HEK293 (cell line): Measurements from ENCODE around the gene LIN54.

Experiments
- CTCF ChIA-PET: fragments of 350-600 bp; formaldehyde crosslinking; extraction: SDS; loops from one replicate; lab custom pipeline; 2021; ENCODE audit warnings: antibody characterized with exemption; lab: Yijun Ruan, JAX
- POLR2A ChIA-PET: fragments of 300-600 bp; formaldehyde crosslinking; extraction: SDS; loops from one replicate; lab custom pipeline; 2020; ENCODE audit warnings: antibody characterized with exemption, inconsistent platforms; lab: Yijun Ruan, JAX
- H3K27ac ChIP-seq: fragments of 200-500 bp; sonication (Bioruptor generic); 2 replicates; pipeline ENCODE4 v1.5.1; 2014; ENCODE audit warnings: low read depth, low read length, control low read depth, inconsistent platforms; ENCODE audit errors: extremely low read depth
- H3K36me3 ChIP-seq, 2 experiments: fragments of 200-500 bp in 1 of 2; sonication (Bioruptor generic) in 1 of 2; 1 replicate in 1 of 2; 2 replicates in 1 of 2; pipeline ENCODE4 v1.5.1; 2014 to 2017; ENCODE audit warnings: inconsistent platforms in 2 of 2, low read length in 2 of 2; ENCODE audit not compliant: control insufficient read depth in 2 of 2, insufficient read depth in 1 of 2
- H3K4me1 ChIP-seq: fragments of 200-500 bp; sonication (Bioruptor generic); 2 replicates; pipeline ENCODE4 v1.5.1; 2014; ENCODE audit warnings: mild to moderate bottlenecking, low read length, inconsistent platforms; ENCODE audit not compliant: control insufficient read depth, insufficient read depth
- H3K4me3 ChIP-seq: 2 replicates; pipeline ENCODE4 v1.5.1; 2011; ENCODE audit warnings: low read depth, mild to moderate bottlenecking, control low read depth, low read length, moderate library complexity
- H3K9me3 ChIP-seq: fragments of 200-500 bp; sonication (Bioruptor generic); 2 replicates; pipeline ENCODE4 v1.5.1; 2014; ENCODE audit warnings: low read depth, low read length, inconsistent platforms; ENCODE audit not compliant: control insufficient read depth, insufficient read depth
- AEBP2 ChIP-seq: fragments of 450-650 bp; formaldehyde crosslinking; IDR thresholded peaks from 2 replicates; pipeline ENCODE4 v1.5.1; 2016; ENCODE audit warnings: missing biosample characterization, missing genetic modification characterization, borderline replicate concordance
- BCL11B ChIP-seq: fragments of 450-650 bp; formaldehyde crosslinking; IDR thresholded peaks from 2 replicates; pipeline ENCODE4 v1.5.1; 2016; ENCODE audit warnings: low read depth, missing biosample characterization, missing genetic modification characterization
- BCL6B ChIP-seq: fragments of 450-650 bp; formaldehyde crosslinking; IDR thresholded peaks from 2 replicates; pipeline ENCODE4 v1.5.1; 2017; ENCODE audit warnings: missing biosample characterization, missing genetic modification characterization
- GFI1B ChIP-seq: fragments of 450-650 bp; formaldehyde crosslinking; IDR thresholded peaks from 2 replicates; pipeline ENCODE4 v1.5.1; 2016; ENCODE audit warnings: missing biosample characterization, missing genetic modification characterization
- KLF1 ChIP-seq: fragments of 450-650 bp; formaldehyde crosslinking; IDR thresholded peaks from 2 replicates; pipeline ENCODE4 v1.5.1; 2016; ENCODE audit warnings: missing biosample characterization, missing genetic modification characterization
- PRDM1 ChIP-seq: fragments of 450-650 bp; formaldehyde crosslinking; IDR thresholded peaks from 2 replicates; pipeline ENCODE4; 2016; ENCODE audit warnings: missing biosample characterization, missing genetic modification characterization
- PRDM10 ChIP-seq: fragments of 450-650 bp; formaldehyde crosslinking; IDR thresholded peaks from 2 replicates; pipeline ENCODE4 v1.5.1; 2016; ENCODE audit warnings: missing biosample characterization, missing genetic modification characterization
- REPIN1 ChIP-seq: fragments of 450-650 bp; formaldehyde crosslinking; IDR thresholded peaks from 2 replicates; pipeline ENCODE4 v1.5.1; 2017; ENCODE audit warnings: missing biosample characterization, missing genetic modification characterization, low read depth
- SCRT2 ChIP-seq: fragments of 450-650 bp; formaldehyde crosslinking; IDR thresholded peaks from 2 replicates; pipeline ENCODE4 v1.5.1; 2016; ENCODE audit warnings: missing biosample characterization, missing genetic modification characterization
- ZBTB1 ChIP-seq: fragments of 450-650 bp; formaldehyde crosslinking; IDR thresholded peaks from 2 replicates; pipeline ENCODE4 v1.5.1; 2016; ENCODE audit warnings: missing biosample characterization, missing genetic modification characterization
- ZNF2 ChIP-seq: fragments of 450-650 bp; formaldehyde crosslinking; IDR thresholded peaks from 2 replicates; pipeline ENCODE4 v1.5.1; 2016; ENCODE audit warnings: missing biosample characterization, missing genetic modification characterization
- ZNF202 ChIP-seq: fragments of 450-650 bp; formaldehyde crosslinking; IDR thresholded peaks from 2 replicates; pipeline ENCODE4 v1.5.1; 2016; ENCODE audit warnings: missing biosample characterization, missing genetic modification characterization, borderline replicate concordance
- ZNF366 ChIP-seq: fragments of 450-650 bp; formaldehyde crosslinking; conservative IDR thresholded peaks from 2 replicates; pipeline ENCODE4 v1.5.1; 2016; ENCODE audit warnings: missing biosample characterization, missing genetic modification characterization
- ZNF433 ChIP-seq: fragments of 450-650 bp; formaldehyde crosslinking; IDR thresholded peaks from 2 replicates; pipeline ENCODE4 v1.5.1; 2016; ENCODE audit warnings: missing biosample characterization, missing genetic modification characterization, low read depth
- ZNF513 ChIP-seq: fragments of 450-650 bp; IDR thresholded peaks from 2 replicates; pipeline ENCODE4 v1.5.1; 2018; ENCODE audit warnings: missing biosample characterization, missing genetic modification characterization
- ZNF530 ChIP-seq: fragments of 450-650 bp; formaldehyde crosslinking; IDR thresholded peaks from 2 replicates; pipeline ENCODE4 v1.5.1; 2016; ENCODE audit warnings: low read depth, missing biosample characterization, missing genetic modification characterization
- ZNF571 ChIP-seq: fragments of 450-650 bp; formaldehyde crosslinking; IDR thresholded peaks from 2 replicates; pipeline ENCODE4 v1.5.0; 2017; ENCODE audit warnings: missing biosample characterization, missing genetic modification characterization
- ZNF629 ChIP-seq: fragments of 450-650 bp; formaldehyde crosslinking; IDR thresholded peaks from 2 replicates; pipeline ENCODE4 v1.5.1; 2017; ENCODE audit warnings: missing biosample characterization, missing genetic modification characterization
- ZSCAN16 ChIP-seq: fragments of 450-650 bp; formaldehyde crosslinking; IDR thresholded peaks from 2 replicates; pipeline ENCODE4 v1.5.1; 2016; ENCODE audit warnings: missing biosample characterization, missing genetic modification characterization

Gene LIN54

GRCh38 chr4:82905205-82905604, 105.4 kb downstream of the LIN54 start:
- no peak overlapping the region for H3K27ac ChIP-seq
- no peaks in the 10 kb centered on the region for H3K9me3 ChIP-seq
- H3K4me1 ChIP-seq: no peaks in the 10 kb centered on the region
- no peak for TF ChIP-seq REPIN1 (tag by site-specific recombination)
- H3K36me3 ChIP-seq: peaks cover 0 to 26% of the 10 kb centered on the region in 2 experiments; a peak in 1 of 3 replicates
- POLR2A ChIA-PET: no interaction called here
- no peak overlapping the region for H3K4me3 ChIP-seq
- CTCF ChIA-PET: no interaction called here

GRCh38 chr4:82903737-82904136, 106.9 kb downstream of the LIN54 start:
- CTCF ChIA-PET: no interaction called here
- TF ChIP-seq ZSCAN16 (tag by site-specific recombination): no peak
- TF ChIP-seq PRDM10 (tag by site-specific recombination): peak; percentile 59
- POLR2A ChIA-PET: no interaction called here
- Histone ChIP-seq H3K4me1 (no peaks in the 10 kb centered on the region), H3K4me3 (no peak overlapping the region), H3K27ac (no peak overlapping the region), H3K36me3 (peaks cover 0 to 32% of the 10 kb centered on the region in 2 experiments; a peak in 1 of 3 replicates), H3K9me3 (no peaks in the 10 kb centered on the region)

GRCh38 chr4:82901183-82901718, 109.4 kb downstream of the LIN54 start:
- no peaks in the 10 kb centered on the region for H3K9me3 ChIP-seq
- peak overlapping the region; percentile 96 for H3K27ac ChIP-seq
- H3K4me3 ChIP-seq: peak overlapping the region; percentile 54
- H3K4me1 ChIP-seq: no peaks in the 10 kb centered on the region
- peaks cover 6 to 41% of the 10 kb centered on the region in 2 experiments; a peak in 2 of 3 replicates for H3K36me3 ChIP-seq
- ChIA-PET POLR2A (interaction anchor here (0.7 to 3.4 kb wide), 5 partner anchors 15 to 584 kb away, joined by 3 to 26 read pairs (median 4); partner anchors contain the start of genes ABRAXAS1, COPS4 and LIN54), CTCF (no interaction called here)
- TF ChIP-seq BCL11B (tag by site-specific recombination) (no peak), ZBTB1 (tag by site-specific recombination) (no peak), ZNF571 (no peak), ZNF513 (tag by site-specific recombination) (no peak), AEBP2 (tag by site-specific recombination) (no peak), PRDM1 (tag by site-specific recombination) (peak; percentile 81), BCL6B (tag by site-specific recombination) (no peak), ZNF2 (tag by site-specific recombination) (peak; percentile 88), ZNF530 (tag by site-specific recombination) (no peak), ZNF366 (tag by site-specific recombination) (peak; percentile 43; the same call in 1 of the 2 replicates), SCRT2 (tag by site-specific recombination) (no peak), KLF1 (tag by site-specific recombination) (no peak), ZNF202 (no peak), GFI1B (tag by site-specific recombination) (no peak), PRDM10 (tag by site-specific recombination) (peak; percentile 88), ZNF433 (tag by site-specific recombination) (no peak), ZNF629 (tag by site-specific recombination) (no peak)
